GM19468 (cell line): ENCODE data around the gene CPEB2.

ENCODE experiments used
- ATAC-seq: cut with Tn5 transposase; IDR thresholded peaks from one replicate; pipeline ENCODE4 v1.9.1; 2021; ENCODE audit warnings: mild to moderate bottlenecking, moderate library complexity, moderate number of reproducible peaks; ENCODE audit not compliant: unreplicated experiment; ENCODE audit errors: extremely low read depth

Gene CPEB2

DNA sequence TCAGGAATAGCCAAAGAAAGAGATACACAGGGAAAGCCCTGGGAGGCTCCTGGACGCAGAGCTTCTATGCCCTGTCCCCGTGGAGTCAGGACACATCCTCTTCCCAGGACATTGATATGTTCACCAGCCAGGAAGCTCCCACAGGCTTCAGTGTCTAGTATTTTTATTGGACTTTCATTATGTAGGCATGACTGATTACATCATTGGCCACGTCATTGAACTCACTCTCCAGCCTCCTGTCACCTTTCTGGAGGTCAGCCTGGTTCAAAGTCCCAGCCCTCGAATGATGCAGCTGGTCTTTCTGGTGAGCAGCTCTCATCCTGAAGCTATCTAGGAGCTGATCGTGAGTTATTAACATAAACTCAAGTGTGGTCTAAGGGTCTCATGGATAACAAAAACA lies 104.1 kb downstream of the CPEB2 start:
- ATAC-seq, result no peak

DNA sequence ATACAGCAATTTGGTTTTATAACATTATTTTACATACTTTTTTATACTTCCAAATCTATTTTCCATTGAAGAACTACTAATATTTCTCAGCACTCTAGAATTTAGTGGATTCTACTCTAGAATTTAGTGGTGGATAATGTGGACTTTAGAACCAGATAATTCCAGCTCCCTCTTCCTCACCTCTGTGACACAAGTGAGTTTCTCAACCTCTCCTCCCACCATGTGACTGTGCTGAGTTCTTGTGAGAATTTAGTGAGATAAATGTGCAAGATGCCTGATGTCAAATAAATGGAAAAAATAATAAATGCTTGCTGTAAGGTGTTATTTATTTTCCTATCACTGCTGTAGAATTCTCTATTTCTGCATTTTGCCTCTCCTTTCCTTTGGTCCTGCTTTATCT lies 107.3 kb downstream of the CPEB2 start:
- ATAC-seq, result no peak

- ATAC-seq, result no peak
These were observed 107.9 kb downstream of the CPEB2 start for GRCh38 chr4:15110120-15110571.

DNA sequence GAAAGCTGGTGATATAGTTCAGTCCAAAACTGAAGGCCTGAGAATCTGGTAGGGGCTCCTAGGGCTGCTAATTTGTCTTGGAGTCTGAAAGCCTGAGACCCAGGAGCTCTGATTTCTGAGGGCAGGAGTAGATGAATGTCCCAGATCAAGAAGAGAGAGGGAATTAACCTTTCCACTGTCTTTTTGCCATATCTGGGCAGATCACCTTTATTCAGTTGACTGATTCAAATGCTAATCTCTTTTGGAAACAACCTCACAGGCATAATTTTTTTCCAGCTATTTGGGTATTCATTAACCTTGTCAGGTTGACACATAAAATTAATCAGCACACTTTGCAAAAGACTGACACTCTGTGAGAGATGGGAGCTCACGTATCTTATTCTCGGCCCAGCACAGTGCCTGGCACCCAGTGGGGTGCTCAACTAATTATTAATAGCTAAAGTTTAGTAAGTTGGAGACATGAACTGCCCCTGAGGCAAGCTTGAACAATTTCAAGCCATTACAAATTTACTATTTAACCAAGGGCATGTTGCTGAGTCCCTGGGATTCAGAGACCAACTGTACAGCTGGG lies 114.3 kb downstream of the CPEB2 start:
- no peak for ATAC-seq

DNA sequence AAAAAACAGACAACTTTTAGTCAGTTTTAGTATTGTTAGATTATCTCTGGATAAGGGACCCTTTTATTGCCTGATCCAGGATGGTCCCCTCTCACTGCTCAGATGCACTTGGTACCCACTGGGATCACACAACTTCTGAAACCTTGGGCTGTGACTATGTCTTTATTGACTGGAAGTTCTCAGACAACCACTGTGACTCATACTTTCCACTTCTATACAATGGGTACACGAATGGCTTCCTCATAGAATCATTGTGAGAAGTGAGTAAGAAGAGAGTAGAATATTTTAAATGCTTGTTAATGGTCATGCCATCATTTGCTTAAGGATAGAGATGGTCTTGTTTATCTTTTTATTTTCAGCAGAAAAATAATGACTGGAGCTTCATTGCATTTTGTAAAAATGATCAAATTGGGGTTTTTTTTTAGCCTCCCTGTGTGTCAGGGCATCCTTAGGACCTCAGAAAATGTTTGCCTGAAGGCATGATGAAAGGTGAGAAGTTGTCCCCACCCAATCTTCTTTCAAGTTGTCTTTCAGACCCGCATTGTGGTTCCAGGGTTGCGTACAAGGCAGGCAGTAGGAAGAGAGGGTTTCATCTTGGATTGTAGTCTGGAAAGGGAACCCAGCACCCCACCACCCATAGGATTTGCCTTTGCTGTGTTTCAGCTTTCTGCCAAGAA lies 115.1 kb downstream of the CPEB2 start:
- no peak for ATAC-seq

DNA sequence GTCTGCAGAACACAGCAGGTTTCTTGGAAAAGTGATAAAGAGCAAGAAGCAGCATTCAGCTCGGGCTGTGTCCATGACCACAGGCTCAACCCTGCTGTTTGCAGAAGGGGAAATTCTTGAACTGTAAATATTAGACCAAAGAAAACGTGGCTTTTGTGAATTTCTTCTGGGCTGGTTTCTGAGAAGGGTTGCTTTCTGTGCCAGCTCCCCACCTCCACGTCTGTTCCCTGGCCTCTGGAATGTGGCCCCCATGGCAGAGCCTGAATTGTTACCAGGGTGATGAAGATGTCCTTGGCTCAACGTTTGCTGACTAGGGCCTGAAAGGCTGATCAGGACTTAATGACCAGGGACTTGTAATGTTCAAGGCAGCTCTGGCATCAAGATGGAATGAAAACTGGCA lies 116.0 kb downstream of the CPEB2 start:
- no peak for ATAC-seq
